ENCODE data around the gene AMZ2. TPM values are rescaled to one million over a fixed set of nuclear protein-coding genes. Genes with fewer than 3 reads are reported as not detected.

Gene AMZ2
- total RNA-seq, 1 donor from 2014 or later: 75.8 TPM

DNA sequence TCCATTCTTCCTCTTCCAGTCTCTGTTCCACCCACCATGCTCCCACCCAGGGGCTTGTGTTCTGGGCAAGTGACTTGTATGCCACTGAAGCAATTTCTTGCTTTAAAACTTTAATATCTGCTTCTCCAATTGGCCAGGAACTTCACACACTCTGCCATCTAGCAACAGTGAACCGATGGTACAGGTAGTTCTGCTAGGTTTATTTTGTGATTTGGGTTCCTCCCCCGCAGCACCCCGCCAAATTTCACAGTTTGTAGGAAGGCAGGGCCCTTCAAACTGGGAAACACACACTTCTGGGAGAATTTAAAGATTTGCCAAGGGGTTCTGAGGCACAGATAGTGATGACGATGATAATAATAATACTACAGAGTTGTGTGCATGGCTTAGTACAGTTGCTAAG is 46.8 kb downstream of the AMZ2 start:
- Mint-ChIP-seq H3K36me3 (ENCODE audit: low read depth) (peaks cover 4% of the 10 kb centered on the region), H3K4me1 (peaks cover 51% of the 10 kb centered on the region), H3K9me3 (no peaks in the 10 kb centered on the region), H3K27ac (no peak overlapping the region), H3K4me3 (no peak overlapping the region), H3K27me3 (peaks cover 5% of the 10 kb centered on the region)
- intact Hi-C loops (cut with micrococcal nuclease): loop anchor here (5.0 to 10.0 kb wide), 3 partner anchors 218 to 1030 kb away; partner anchors contain the start of genes ABCA5 and PRKAR1A
- no peak for DNase-seq

DNA sequence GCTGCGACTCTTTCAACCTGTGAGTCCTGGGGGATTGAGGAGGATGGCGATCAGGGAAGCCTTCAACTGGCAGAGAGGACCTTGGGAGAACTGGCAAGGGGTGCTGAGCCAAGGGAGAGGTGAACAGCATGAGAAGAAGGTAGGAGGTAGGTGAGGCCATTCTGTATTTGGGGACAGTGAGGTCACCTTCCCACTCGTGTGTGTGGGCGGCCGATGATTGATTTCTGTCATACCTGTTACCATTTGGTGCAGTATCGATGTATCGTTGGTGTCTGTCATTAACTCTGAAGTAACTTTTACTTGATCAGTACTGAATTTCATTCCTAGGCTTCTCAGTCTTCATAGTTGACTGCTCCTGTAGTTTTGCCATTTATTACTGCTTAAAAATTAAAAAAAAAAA is 47.2 kb downstream of the AMZ2 start:
- no peak for DNase-seq
- peaks cover 47% of the 10 kb centered on the region for H3K4me1 Mint-ChIP-seq
- intact Hi-C loops (cut with micrococcal nuclease): loop anchor here (10.0 kb wide), 1 partner anchor 1030 kb away; the partner anchor contains the start of gene ABCA5
- peaks cover 4% of the 10 kb centered on the region for H3K36me3 Mint-ChIP-seq (ENCODE audit: low read depth)
- H3K27me3 Mint-ChIP-seq: peaks cover 5% of the 10 kb centered on the region
- no peaks in the 10 kb centered on the region for H3K9me3 Mint-ChIP-seq
- peak overlapping the region; percentile 10 for H3K27ac Mint-ChIP-seq
- no peak overlapping the region for H3K4me3 Mint-ChIP-seq

DNA sequence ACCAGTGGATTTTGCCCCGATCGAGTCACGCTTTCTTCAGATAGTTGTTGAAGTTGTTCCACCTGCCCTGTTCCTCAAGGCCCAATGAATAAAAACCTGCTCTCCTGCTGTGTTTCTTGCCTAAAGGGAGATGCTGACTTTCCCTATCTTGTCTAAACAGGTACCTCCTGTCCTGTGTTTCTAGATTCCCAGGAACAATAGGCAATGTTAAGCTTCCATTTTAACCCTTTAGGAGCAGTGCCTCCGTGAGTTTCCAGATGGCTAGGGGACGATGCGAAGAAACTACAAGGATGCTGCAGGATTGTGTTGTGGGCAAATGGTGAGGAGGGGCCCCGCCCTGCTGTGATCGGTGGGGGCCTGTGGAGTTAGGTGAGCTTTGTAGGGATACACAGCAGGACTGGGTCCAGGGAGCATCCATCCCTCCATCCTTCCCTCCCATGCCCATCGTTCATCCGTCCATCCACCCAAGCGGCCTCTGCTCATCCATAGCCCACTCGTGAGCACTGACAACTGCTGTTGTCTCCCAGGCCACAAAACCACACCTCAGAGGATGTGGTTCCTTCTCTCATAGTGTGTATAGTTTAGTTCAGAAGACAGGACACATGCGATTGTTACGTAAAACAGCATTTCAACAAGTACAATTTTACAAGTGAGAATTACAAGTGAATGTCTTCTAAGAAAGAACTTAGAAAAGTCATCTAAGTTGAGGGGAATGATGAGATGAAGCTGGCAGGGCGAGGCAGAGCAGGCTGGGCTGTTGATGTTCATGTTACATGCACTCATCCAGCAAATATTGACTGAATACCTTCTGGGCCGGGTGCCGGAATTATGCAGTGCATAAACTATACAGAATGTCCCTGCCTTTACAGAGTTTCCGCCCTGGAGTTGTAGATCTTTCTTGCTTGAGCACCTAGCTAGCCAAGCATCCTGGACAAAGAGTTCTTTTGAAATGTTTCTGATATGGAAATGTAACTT is 48.7 kb downstream of the AMZ2 start:
- intact Hi-C loops (cut with micrococcal nuclease): loop anchor here (2.0 to 10.0 kb wide), 2 partner anchors 14 to 1028 kb away; partner anchors contain the start of gene ABCA5
- Mint-ChIP-seq H3K4me1 (peaks cover 43% of the 10 kb centered on the region), H3K4me3 (peak overlapping the region; percentile 67), H3K27ac (peak overlapping the region; percentile 76), H3K9me3 (no peaks in the 10 kb centered on the region), H3K27me3 (peaks cover 5% of the 10 kb centered on the region), H3K36me3 (ENCODE audit: low read depth) (peaks cover 2% of the 10 kb centered on the region)
- peak; percentile 93 for DNase-seq

DNA sequence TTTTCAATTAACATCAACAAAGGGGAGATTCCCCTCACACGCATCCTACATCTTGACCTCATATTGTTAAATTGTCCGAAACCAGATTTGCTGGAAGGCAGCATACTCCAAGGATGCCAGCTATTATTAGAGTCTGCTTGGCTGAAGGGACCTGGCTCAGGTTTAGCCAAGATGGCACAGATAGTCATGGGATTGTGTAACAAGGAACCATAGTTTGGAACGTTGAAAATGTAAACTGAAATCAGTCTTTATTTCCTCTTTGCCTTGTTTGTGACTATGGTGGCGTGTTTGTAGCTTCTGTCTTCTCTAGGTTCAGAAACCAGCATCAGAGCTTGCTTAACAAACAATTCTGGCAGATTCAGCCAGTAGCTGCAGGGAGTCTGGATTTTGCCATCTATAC is 49.4 kb downstream of the AMZ2 start:
- H3K36me3 Mint-ChIP-seq (ENCODE audit: low read depth): peaks cover 2% of the 10 kb centered on the region
- intact Hi-C loops (cut with micrococcal nuclease): loop anchor here (2.0 to 10.0 kb wide), 2 partner anchors 14 to 1028 kb away; partner anchors contain the start of gene ABCA5
- no peak for DNase-seq
- peak overlapping the region; percentile 67 for H3K4me3 Mint-ChIP-seq
- H3K9me3 Mint-ChIP-seq: no peaks in the 10 kb centered on the region
- peak overlapping the region; percentile 76 for H3K27ac Mint-ChIP-seq
- peaks cover 5% of the 10 kb centered on the region for H3K27me3 Mint-ChIP-seq
- peaks cover 44% of the 10 kb centered on the region for H3K4me1 Mint-ChIP-seq

DNA sequence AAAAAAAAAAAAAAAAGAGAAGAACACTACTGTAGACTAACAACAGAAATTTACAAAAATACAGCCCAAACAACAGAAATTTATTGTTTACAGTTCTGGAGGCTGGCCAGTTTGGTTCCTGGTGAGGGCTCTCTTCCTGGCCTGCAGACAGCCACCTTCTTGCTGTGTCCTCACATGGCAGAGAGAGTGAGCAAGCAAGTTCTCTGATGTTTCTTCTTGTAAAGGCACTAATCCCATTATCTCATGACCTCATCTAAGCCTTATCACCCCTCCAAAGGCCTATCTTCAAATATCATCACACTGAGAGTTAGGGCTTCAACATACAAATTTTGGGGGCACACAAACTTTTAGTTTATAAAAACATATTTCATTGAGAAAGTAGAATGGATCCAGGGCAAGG is 50.8 kb downstream of the AMZ2 start:
- H3K27ac Mint-ChIP-seq: no peak overlapping the region
- DNase-seq: no peak
- H3K4me3 Mint-ChIP-seq: no peak overlapping the region
- H3K9me3 Mint-ChIP-seq: no peaks in the 10 kb centered on the region
- peaks cover 5% of the 10 kb centered on the region for H3K27me3 Mint-ChIP-seq
- intact Hi-C loops (cut with micrococcal nuclease): loop anchor here (10.0 kb wide), 1 partner anchor 1026 kb away; the partner anchor contains the start of gene ABCA5
- peaks cover 2% of the 10 kb centered on the region for H3K36me3 Mint-ChIP-seq (ENCODE audit: low read depth)
- peaks cover 37% of the 10 kb centered on the region for H3K4me1 Mint-ChIP-seq

DNA sequence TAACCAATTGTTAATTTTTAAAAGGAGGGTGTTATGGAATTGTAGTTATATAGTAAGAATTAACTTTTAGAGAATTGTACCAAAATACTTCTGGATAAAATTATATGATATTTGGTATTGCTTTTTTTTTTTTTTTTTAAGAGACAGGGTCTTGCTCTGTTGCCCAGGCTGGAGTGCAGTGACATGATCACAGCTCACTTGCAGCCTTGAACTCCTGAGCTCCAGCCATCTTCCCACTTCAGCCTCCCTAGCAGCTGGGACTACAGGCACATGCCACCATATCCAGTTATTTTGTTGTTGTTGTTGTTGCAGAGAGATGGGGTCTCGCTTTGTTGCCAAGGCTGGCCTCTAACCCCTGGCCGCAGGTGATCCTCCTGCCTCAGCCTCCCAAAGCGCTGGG is 52.0 kb downstream of the AMZ2 start:
- Mint-ChIP-seq H3K4me1 (peaks cover 30% of the 10 kb centered on the region), H3K4me3 (no peak overlapping the region)
- intact Hi-C loops (cut with micrococcal nuclease): loop anchor here (10.0 kb wide), 1 partner anchor 1025 kb away; the partner anchor contains the start of gene ABCA5

DNA sequence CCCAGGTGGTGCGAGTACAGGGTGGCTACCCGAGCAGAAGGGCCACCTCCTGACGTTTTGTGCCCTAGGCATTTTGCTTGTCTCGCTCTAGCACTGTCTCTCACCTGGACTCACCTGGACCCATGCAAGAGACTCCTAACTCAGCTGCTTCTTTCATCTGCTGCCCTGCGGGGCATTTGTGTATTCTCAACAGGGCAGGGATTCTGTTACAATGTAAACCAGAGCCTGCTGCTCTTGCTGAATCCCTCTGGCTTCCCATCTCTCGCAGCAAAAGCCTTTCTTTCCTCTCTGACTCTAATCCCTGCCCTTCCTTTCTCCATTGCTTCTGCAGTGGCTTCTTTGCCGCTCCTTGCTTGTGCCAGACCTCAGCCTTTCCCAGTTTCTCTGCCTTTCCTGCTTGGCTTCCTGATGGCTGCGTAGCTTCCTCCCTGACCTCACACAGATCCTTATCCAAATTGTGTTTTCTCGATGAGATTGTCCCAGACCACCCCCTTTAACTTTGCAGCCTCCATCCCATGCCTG is 53.7 kb downstream of the AMZ2 start:
- no peak overlapping the region for H3K27ac Mint-ChIP-seq
- no peaks in the 10 kb centered on the region for H3K9me3 Mint-ChIP-seq
- no peaks in the 10 kb centered on the region for H3K36me3 Mint-ChIP-seq (ENCODE audit: low read depth)
- H3K4me1 Mint-ChIP-seq: peaks cover 22% of the 10 kb centered on the region
- no peak for DNase-seq
- intact Hi-C loops (cut with micrococcal nuclease): no loop called here
- H3K4me3 Mint-ChIP-seq: no peak overlapping the region
- peaks cover 3% of the 10 kb centered on the region for H3K27me3 Mint-ChIP-seq

More for the DNA sequence above, 52.0 kb downstream of the AMZ2 start:
- Mint-ChIP-seq H3K9me3 (no peaks in the 10 kb centered on the region), H3K27ac (no peak overlapping the region), H3K36me3 (ENCODE audit: low read depth) (peaks cover 2% of the 10 kb centered on the region), H3K27me3 (peaks cover 5% of the 10 kb centered on the region)
- DNase-seq: no peak

DNA sequence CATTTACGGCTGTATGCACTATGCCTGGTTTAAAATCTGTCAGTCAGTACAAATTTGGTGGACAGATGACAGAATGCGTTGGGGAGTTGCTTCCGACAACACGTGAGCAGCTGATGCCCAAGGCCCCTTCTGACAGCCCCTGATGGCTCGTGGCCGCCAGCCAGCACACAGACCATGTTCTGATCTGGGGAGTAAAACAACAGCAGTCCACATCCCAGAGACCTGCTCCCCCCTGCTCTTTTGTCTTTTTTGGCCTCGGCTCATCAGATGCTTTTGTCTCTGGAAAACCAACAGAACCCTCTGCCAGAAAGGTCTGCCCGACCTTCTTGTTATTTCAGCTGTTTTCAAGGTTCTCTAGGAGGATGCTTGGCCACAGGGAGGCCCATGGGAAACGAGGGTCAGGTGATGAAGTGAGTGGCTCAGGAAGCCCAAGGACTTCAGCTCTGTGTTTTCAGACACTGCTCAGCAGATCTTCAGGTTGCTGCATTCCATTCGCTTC is 54.3 kb downstream of the AMZ2 start:
- intact Hi-C loops (cut with micrococcal nuclease): no loop called here
- Mint-ChIP-seq H3K4me3 (no peak overlapping the region), H3K27me3 (peaks cover 3% of the 10 kb centered on the region), H3K27ac (no peak overlapping the region), H3K9me3 (no peaks in the 10 kb centered on the region), H3K4me1 (peaks cover 16% of the 10 kb centered on the region), H3K36me3 (ENCODE audit: low read depth) (no peaks in the 10 kb centered on the region)
- no peak for DNase-seq

DNA sequence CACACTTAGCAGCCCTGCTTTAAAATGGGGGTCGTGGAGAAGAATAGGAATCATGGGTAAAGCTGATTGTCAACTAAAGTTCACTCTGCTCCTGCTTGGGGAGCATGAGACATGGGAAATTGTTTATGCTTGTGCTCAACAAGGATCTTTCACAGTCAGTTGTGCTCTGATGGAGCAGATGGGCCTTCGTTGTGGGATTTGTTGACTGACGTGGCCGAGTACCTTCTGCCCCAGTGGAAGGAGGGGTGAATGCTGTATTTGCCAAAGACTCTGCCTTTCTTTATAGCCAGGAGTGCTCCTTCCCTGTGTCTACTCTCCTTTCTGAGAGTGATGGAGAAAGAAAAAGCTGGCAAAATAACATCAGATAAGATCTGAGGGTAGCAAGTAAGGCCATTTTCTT is 54.8 kb downstream of the AMZ2 start:
- Mint-ChIP-seq H3K4me3 (no peak overlapping the region), H3K27me3 (peaks cover 3% of the 10 kb centered on the region), H3K27ac (no peak overlapping the region), H3K36me3 (ENCODE audit: low read depth) (no peaks in the 10 kb centered on the region), H3K4me1 (peaks cover 17% of the 10 kb centered on the region), H3K9me3 (no peaks in the 10 kb centered on the region)
- no peak for DNase-seq
- intact Hi-C loops (cut with micrococcal nuclease): no loop called here

DNA sequence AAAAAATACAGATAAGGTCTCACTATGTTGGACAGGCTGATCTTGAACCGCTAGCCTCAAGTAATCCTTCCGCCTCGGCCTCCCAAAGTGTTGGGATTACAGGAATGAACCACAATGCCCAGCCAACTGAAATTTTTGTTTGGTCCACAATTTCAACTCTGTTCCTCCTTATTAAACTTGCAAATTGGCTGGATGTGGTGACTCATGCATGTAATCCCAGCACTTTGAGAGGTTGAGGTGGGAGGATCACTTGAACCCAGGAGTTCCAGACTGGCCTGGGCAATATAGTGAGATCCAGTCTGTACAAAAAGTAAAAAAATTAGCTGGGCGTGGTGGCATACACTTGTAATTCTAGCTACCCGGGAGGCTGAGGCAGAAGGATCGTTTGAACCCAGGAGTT is 56.9 kb downstream of the AMZ2 start:
- Mint-ChIP-seq H3K4me1 (peaks cover 17% of the 10 kb centered on the region), H3K27ac (no peak overlapping the region), H3K27me3 (peaks cover 1% of the 10 kb centered on the region), H3K9me3 (no peaks in the 10 kb centered on the region), H3K4me3 (no peak overlapping the region), H3K36me3 (ENCODE audit: low read depth) (peaks cover 5% of the 10 kb centered on the region)
- intact Hi-C loops (cut with micrococcal nuclease): no loop called here
- no peak for DNase-seq

DNA sequence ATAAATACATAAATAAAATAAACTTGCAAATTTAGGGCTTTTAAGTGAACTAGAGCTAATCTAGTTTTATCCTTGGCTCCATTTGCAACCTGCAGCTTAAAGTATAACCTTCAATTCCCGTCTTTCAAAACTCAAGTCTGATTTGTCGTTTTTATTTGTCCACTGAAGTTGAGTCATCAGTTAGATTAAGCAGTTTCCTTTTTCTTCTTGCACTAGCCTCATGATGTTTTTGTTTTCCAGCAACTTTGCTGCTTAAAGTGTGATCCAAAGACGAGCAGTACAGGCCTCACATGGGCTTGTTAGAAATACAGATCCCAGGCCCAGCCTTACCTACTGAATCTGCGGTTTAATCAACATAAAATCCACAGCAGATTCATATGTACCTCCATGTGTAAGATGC is 57.3 kb downstream of the AMZ2 start:
- intact Hi-C loops (cut with micrococcal nuclease): no loop called here
- Mint-ChIP-seq H3K4me1 (peaks cover 21% of the 10 kb centered on the region), H3K27me3 (peaks cover 1% of the 10 kb centered on the region), H3K4me3 (no peak overlapping the region), H3K36me3 (ENCODE audit: low read depth) (peaks cover 5% of the 10 kb centered on the region), H3K27ac (no peak overlapping the region), H3K9me3 (no peaks in the 10 kb centered on the region)
- no peak for DNase-seq
